ENCODE results near the gene AKAP13.

The AKAP13 gene

GRCh38 chr15:85770096-85771041 lies 390.0 kb downstream of the AKAP13 start:
- DNase-seq (ENCODE audit: low read depth) = no peak

GRCh38 chr15:85771271-85771670 lies 390.9 kb downstream of the AKAP13 start:
- DNase-seq (ENCODE audit: low read depth) = no peak

- no peak for DNase-seq (ENCODE audit: low read depth)
Measured at GRCh38 chr15:85771781-85772445, 391.5 kb downstream of the AKAP13 start.

GRCh38 chr15:85772668-85773067 lies 392.3 kb downstream of the AKAP13 start:
- no peak for DNase-seq (ENCODE audit: low read depth)

GRCh38 chr15:85773249-85773648 lies 392.8 kb downstream of the AKAP13 start:
- DNase-seq (ENCODE audit: low read depth) = no peak

GRCh38 chr15:85773970-85774369 lies 393.6 kb downstream of the AKAP13 start:
- DNase-seq (ENCODE audit: low read depth) = no peak

- DNase-seq (ENCODE audit: low read depth) = no peak
Measured at GRCh38 chr15:85777250-85778106, 397.1 kb downstream of the AKAP13 start.

GRCh38 chr15:85778107-85778776 lies 397.8 kb downstream of the AKAP13 start:
- no peak for DNase-seq (ENCODE audit: low read depth)

GRCh38 chr15:85779249-85779648 lies 398.8 kb downstream of the AKAP13 start:
- no peak for DNase-seq (ENCODE audit: low read depth)

GRCh38 chr15:85780225-85780985 lies 400.0 kb downstream of the AKAP13 start:
- DNase-seq (ENCODE audit: low read depth) = no peak

GRCh38 chr15:85781099-85781498 lies 400.7 kb downstream of the AKAP13 start:
- no peak for DNase-seq (ENCODE audit: low read depth)

GRCh38 chr15:85782064-85782463 lies 401.7 kb downstream of the AKAP13 start:
- no peak for DNase-seq (ENCODE audit: low read depth)

GRCh38 chr15:85785887-85786780 lies 405.7 kb downstream of the AKAP13 start:
- DNase-seq (ENCODE audit: low read depth) = peak; percentile 64

- DNase-seq (ENCODE audit: low read depth) = no peak
Measured at GRCh38 chr15:85786781-85787114, 406.3 kb downstream of the AKAP13 start.

GRCh38 chr15:85788771-85789495 lies 408.5 kb downstream of the AKAP13 start:
- DNase-seq (ENCODE audit: low read depth) = no peak

- DNase-seq (ENCODE audit: low read depth) = no peak
Measured at GRCh38 chr15:85789496-85789875, 409.1 kb downstream of the AKAP13 start.

GRCh38 chr15:85792102-85792731 lies 411.8 kb downstream of the AKAP13 start:
- no peak for DNase-seq (ENCODE audit: low read depth)

- peak; percentile 52 for DNase-seq (ENCODE audit: low read depth)
Measured at GRCh38 chr15:85792912-85793590, 412.6 kb downstream of the AKAP13 start.

Measured in ELR (cell line).